UCSD-AML1 (cell line): ENCODE results near the gene CDH4.

Source experiments
- DNase-seq: peaks from one replicate; lab custom pipeline; 2025; ENCODE audit not compliant: unreplicated experiment; lab: John Stamatoyannopoulos, UW

Gene CDH4

DNA sequence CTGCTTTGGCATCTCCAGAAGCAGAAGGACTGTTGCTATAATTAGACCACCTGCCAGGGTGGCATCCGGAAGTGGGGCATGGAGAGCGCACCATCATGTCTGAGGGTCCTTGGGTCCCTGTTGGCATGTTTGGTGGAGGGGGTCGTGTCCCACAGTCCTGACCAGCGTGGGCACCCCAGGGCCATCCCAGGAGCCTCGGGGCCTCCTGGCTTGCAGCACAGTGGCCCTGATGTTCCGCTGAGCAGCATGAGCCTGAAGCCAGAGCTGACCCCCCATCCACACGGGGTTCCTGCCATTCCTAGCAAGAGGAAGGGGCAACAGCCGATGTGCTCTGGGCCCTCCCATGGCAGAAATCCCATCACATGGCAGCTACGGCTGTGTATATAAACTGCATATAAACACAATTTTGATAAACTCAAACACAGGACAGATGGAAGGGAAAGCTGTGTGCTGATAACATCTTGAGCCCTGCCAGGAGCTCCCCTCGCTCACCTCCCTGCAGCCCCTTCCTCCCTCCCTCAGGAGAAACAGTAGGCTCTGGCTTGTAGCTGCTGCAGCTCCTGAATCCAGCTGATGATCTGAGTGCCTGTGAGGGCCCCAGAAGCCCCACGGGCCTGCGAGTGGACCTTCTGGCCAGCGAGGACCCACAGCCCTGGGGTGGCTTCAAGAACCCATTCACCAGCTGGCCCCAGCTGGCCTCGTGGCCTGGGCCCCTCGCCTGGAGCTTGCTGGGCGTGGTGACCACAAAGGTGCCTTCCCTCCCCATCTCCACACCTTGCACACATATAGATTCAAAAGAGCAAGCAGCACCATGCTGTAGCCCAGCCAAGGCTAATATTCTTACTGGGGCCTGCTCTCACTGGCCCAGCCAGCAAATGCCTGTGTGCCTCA is 321.6 kb downstream of the CDH4 start:
- DNase-seq: no peak

DNA sequence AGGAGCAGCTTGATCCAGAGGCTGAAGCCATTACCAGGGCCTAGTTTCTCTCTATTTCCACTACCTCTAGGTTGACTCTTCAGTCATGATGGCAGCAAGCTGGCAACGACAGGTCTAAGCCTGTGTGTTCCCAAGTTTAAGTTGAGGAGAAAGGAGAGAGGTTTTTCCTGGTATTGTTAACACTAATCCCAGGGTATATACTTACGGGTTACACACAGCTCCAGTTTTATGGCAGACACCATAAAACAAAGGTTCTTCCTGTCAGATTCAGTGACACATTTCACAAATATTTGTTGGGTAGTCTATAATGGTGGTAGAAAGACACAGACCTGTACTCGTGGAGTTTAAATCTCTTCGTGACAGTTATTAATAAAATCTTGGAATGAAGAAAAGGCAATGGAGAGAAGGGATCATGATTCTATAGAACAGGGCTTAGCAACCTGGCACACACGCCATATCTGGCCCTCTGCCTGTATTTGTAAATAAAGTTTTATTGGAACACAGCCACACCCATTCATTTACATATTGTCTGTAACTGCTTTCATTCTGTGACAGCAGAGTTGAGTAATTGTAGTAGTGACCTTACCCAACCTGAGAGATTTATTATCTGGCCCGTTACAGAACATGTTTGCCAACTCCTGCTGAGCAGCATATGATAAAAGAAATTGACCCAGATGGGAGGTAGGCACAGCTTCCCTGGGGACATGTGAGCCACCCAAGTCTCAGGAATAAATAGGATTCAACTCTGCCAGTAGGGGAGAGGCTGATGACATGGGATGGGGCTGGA is 323.3 kb downstream of the CDH4 start:
- no peak for DNase-seq

DNA sequence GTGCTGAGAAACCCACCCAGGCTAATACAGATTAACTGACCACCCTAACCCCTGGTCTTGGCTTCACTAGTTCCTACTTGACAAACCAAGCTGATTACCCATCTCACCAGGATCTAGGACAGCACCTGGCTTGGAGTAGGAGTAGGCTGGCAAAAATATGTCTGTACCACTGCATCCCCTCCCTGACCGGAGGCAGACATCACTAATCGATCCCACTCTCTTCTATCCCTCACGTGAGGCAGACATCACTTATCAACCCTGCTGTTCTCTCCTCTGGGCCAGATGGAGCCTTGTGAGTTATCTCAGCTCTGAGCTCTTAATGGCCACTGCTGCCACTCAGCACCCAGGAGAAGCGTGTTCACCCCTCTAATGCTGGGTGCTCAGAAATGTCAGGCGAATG is 324.3 kb downstream of the CDH4 start:
- no peak for DNase-seq

DNA sequence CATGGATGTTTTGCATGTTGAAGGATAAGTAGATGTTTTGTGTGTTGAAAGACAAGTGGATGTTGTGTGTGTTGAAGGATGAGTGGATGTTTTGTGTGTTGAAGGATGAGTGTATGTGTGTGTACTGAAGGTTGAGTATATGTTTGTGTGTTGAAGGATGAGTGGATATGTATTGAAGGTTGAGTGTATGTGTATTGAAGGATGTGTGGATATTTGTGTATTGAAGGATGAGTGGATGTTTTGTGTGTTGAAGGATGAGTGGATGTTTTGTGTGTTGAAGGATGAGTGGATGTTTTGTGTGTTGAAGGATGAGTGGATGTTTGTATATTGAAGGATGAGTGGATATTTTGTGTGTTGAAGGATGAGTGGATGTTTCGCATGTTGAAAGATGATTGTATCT is 325.0 kb downstream of the CDH4 start:
- DNase-seq: no peak

DNA sequence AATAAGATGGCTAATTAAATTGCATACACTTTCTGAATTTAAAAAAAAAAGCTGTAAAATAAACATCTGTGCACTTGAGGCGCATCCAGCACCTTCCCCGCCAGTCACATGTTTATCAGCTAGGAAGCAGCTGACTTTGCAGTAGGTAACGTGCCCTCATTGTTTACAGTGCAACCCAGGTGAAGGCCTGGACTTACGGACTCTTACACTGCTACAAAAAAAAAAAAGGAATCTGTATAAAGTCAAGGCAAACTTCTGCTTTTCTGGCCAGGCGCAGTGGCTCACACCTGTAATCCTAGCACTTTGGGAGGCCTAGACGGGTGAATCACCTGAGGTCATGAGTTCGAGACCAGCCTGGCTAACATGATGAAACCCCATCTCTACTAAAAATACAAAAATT is 327.8 kb downstream of the CDH4 start:
- no peak for DNase-seq

DNA sequence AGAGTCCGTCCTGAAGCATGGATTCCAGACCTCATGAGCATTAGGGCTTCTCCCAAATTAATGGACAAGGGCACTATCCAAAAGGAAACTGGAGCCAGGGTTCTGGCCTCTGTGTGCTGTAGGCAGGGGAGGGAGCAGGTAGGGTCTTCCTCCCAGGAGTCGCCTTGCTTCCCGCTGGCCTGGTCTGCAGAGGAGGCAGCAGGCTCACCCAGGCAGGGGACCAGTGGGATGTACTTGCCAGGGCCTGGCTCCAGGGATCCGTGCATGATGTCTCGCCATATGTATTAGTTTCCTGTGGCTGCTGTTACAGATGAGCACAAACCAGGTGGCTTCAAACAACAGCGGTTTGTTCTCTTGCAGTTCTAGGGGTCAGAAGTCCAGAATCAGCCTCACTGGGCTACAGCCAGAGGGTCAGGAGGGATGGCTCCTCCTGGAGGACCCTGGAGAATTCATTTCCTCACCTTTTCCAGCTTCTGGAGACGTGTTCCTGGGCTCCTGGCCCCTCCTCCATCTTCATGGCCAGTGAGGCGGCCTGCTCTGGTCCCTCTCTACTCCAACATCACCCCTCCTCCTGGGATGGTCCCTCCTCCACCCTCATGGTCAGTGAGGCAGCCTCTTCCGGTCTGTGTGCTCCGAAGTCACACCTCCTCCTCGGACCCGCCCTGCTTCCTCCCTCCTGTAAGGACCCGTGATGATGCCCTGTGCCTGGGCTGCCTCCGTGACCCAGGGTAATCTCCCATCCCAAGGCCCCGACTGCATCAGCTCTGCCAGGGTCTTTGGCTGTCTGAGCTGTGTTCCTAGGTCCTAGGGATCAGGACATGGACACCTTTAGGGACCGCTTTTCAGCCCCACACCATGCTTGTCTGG is 329.1 kb downstream of the CDH4 start:
- DNase-seq: no peak

DNA sequence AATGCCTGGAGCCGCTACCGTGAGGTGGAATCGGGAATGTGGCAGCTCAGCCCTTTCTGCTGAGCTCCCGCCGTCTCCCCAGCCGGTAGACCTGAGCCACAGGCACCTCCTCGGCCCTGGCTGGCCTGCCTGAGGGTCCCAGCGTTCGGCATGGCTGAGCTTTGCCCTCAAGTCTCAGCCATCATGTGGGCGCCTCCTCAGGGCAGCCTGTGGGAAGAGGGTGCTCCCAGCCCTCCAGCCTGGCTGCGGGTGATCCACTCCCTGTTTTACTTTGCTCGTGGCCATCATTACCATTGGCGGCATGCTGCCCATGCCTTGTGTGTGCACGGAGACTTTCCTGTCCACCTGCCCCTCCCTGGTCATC is 329.7 kb downstream of the CDH4 start:
- no peak for DNase-seq

DNA sequence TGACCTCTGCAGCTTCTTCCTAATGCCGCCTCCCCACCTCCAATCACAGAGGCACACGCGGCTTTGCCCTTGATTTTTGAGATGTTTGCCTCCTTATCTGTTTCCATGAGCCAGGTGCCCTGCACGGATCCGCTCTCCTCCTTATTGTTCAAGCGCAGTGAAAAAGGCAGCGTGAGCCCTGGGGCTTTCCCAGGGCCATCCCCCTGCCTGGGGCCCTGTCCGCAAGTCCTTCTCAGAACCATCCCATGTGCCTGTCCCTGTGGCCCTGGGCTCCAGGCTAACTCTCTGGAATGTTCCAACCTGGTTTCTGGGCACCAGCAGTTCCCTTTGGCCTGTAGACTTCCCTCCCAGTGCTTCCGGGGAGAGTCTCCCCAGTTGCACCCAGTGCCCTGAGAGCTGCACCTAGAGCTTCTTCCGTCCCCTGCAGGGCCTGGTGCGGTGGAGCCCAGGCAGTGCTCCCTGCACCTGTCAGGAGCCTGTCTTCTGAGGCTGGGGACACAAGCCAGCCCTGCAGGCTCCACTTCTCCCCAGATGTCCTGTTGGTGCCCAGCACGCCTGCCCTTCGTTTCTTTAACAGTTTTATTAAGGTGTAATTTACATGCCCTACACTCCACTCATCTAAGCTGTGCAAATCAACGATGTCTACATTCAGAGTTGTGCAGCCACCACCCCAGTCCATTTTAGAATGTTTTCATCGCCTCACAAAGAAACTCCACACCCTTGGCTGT is 330.3 kb downstream of the CDH4 start:
- no peak for DNase-seq

DNA sequence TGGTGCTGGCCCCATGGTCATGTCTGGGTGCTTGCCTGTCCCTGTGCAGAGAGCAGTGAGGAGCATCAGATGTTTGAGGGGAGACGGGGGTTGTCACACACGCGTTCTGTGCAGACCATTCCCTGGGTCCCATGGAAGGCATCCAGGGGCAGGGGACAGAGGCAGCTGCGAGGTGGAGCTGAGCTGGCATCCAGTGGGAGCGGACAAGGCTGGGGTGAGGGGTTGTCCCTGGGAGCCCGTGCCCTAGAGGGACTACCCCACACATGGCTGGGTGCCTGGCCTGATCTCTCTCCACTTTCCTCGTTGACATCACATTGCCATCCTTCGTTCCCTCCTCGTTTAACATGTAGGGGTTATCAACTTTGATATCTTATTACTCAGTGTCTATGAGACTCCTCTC is 331.3 kb downstream of the CDH4 start:
- DNase-seq: no peak

DNA sequence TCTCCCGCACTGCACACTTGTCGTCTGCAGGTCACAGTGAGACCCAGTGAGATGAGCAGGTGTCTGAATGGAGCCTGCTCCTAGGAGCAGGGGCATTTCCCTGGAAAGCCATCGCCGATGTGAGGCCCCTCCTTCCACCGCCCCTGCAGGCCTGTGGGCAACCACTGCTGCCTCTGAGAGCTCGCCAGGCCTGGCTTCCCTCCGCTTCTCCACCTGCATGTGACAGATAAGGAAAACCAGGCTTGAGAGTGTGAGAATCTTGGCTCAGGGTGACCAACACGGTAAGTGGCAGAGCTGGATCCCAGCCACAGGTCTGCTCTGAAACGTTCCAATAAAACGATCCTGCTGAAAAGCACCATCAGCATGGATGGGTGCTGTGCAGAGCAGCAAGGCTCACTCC is 332.8 kb downstream of the CDH4 start:
- DNase-seq: no peak

DNA sequence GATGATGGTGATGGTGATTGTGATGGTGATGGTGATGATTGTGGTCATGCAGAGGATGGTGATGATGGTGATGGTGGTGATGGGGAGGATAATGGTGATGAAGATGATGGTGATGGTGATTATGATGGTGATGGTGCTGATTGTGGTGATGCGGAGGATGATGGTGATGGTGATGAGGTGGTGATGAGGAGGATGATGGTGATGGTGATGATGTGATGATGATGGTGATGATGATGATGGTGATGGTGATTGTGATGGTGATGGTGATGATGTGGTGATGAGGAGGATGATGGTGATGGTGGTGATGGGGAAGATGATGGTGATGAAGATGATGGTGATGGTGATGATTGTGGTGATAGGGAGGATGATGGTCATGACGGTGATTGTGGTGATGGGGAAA is 333.7 kb downstream of the CDH4 start:
- no peak for DNase-seq

DNA sequence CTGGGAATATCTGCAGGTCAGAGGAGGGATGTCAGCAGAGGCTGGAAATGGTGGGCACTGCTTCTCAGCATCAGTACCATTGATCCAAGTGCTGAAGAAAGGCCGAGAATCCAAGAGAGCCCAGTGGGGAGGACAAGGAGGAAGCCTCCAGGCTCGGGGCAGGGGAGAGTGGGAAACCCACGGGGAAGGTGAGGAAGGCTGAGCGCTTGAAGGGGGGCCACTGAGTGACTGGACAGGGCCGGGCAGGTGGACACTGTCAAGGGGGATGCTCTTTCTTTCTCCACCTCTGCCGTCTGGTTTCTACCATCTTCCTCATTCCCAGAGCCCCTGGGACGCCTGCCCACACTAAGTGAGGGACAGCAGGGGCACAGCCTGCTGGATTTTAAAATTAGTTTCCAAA is 335.0 kb downstream of the CDH4 start:
- DNase-seq: no peak

DNA sequence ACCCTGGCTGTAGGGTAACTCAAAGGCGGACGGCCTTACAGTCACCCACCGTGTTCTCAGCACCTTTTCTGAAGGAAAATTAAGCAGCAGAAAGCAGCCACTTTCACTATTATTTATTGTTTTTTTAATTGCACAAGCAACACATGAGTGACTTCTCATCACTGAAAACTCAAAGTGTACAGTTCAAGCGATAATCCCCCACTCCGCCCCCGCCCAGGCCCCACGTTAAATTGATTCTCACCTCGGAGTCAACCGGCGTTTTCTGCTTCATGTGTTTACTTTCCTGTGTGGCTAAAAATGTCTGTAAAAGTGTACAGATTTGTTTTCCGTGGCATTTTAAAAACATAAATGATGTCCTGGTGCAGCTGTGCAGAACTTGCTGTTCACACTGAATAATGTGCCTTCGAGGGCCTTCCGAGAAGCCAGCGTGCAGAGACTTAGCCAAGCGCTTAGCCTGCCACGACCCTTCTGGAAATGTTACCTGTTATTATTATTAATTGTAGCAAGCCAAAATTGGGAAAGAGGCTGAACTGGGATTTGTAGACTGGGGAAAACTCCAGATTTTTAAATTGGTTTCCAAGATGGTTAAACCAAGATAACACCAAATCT is 335.7 kb downstream of the CDH4 start:
- DNase-seq: no peak

DNA sequence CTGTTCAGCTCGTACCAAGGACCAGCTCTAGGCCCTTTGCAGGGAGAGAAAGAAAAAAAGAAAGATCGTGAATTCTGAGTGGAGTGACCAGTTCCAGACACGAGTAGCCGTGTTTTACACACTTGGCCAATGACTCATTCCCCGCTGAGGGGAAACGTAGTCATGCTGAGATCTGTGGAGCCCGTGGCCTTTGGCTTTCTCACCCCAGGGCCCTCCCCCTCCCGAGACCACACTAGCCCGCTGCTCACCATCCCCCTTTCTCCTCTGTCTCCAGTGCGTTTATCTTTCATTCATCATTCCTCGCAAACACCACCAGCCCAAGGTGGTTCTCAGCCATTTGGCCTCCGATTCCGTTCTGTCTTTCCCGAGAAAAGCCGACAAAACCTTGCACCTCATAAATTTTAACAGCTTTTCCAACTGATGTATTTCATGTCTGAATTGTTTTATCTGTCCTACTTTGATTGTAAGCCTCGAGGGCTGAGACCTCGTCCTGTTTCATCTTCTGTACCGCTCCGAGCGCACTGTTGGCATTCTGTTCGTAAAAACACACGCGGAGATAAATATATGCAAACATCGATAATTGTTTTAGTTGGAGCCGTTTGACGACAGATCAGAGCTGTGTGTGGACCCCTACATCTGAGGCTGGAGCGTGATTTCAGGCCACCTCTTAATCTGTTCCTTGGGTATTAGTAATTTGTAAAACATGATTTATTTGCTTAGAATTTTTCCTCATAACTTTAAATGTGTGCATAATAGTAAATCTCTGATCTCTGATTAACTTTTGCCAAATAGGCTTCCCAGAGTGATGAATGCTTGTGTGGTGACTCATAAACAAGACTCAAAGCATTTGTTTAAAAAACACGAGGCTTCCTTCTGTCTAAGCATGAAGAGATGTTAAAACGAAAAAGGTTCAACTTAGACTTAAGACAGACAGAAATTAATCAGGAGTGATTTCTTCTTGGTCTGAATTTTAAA is 336.6 kb downstream of the CDH4 start:
- DNase-seq: no peak

DNA sequence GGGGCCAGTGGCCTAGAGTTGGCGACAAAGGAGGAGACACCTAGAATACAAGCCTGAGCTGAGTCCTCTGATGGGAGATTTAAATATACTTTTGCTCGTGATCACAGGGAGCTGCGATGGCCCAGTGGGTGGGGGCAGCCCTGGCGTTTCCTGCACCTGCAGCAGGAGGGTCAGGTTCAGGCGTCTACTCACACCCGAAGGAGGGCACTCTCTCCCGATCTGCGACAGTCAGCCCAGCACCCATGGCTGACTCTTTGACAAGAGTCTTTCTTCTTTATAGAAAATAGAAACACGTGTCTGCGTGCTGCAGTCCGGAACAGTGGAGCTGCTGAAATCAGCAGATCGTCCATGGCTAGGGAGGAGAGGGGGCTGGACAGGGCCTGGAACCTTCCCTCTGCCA is 338.2 kb downstream of the CDH4 start:
- DNase-seq: no peak

DNA sequence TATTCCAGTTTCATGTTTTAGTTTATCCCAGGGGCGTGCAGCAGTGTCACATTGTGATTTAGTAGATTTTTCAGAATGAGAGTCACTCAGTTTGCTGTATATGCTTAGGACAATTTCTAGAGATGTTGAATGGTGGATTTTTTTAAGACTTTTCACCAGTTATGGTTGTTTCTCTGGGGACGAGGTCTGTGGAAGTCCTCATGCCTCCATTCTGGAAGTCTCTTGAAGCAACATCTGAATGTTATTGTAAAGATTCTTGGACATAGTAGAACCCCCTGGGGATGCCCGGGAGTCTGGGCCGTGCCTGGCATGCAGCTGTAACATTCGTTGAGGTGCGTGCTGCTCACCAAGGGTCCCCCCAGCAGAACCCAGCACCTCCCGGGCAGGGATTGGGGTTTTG is 341.5 kb downstream of the CDH4 start:
- DNase-seq: no peak

DNA sequence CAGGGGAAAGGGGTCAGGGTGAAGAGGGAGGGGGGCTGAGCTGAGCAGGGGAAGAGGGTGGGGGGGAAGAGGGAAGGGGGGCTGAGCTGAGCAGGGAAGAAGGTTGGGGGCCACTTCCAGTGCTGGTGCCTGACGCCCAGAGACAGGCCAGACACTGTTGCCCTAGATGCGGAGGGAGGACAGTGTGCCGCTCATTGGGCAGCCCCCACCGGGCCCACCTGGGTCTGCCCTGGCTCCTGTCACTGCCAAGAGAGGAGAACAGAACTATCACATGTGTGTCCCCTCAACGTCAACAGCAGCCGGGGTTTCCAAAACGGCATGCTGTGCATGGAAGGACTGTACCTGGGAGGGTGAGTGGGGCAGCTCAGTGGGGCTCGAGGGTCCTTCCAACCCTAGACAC is 342.1 kb downstream of the CDH4 start:
- DNase-seq: no peak

DNA sequence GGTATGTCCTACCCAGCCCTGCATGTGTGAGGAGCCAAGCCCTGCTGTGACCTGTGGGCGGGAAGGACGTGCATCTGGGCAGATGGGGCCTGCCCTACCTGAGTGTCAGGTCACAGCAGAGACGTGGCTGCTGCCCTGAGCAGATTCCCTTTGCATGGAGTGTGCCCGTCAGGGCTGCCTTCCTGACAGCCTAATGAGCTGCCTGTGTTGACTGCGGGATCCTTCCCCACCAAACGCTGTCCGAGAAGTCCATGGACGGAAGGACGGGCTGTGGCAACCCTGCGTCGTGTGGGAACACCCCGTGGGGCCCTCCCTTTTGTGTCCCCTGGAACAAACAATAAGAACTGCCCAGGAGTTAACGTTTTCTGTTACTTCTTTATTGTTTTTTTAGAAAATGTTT is 343.2 kb downstream of the CDH4 start:
- no peak for DNase-seq

DNA sequence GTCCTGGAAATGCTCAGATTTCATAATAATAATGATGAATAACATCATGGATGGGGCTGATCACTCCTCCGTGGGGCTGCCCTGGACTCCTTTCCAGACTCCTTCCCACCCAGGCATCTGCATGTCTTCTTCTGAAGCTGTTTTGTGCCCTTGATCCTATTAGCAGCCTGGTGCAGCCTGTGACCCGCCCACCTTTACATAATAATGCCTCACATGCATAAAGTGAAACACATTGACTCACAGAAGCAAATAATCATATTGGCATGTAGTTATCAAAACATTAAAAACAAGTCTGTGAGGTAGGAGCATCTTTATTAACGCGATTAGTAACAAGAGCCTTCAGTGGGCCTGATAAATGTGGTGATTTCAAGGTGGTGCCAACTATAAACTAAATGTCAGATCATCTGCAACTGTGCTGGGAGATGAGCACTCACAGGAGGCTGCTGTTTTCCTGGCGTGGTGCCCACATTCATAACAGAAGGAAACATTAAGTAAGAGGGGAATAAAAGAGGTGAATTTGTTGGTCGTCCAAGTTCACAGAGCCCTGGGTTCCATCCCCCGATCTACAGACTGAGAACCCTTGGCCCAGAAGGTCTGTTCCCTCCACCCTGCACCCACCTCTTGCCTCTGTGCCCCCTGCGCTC is 344.7 kb downstream of the CDH4 start:
- no peak for DNase-seq
